DND-41 (cell line): Measurements from ENCODE around the gene NDUFS7.
A peak's percentile ranks its signal among the peaks of the same experiment; 100 is the strongest.

Experiments
- ATAC-seq: fragments of 200-7000 bp; cut with Tn5 transposase; 3 replicates; pipeline ENCODE4 v1.9.1; 2021; ENCODE audit warnings: low read depth; ENCODE audit not compliant: insufficient read depth
- DNase-seq: peaks from one replicate; pipeline ENCODE4 v3.0.0-alpha.2; 2020
- H2AFZ ChIP-seq: 2 replicates; pipeline ENCODE4 v1.6.0; 2012; ENCODE audit warnings: low read depth, low read length
- H3K27ac ChIP-seq: 2 replicates; pipeline ENCODE4 v1.5.1; 2012; ENCODE audit warnings: low read length, inconsistent platforms
- H3K27me3 ChIP-seq: fragments of 200-600 bp; sonication (generic); 2 replicates; pipeline ENCODE4 v1.6.0; 2012; ENCODE audit warnings: low read length, mild to moderate bottlenecking, inconsistent platforms; ENCODE audit not compliant: insufficient read depth, poor library complexity
- H3K36me3 ChIP-seq: 2 replicates; pipeline ENCODE4 v1.5.1; 2012; ENCODE audit warnings: low read length, inconsistent platforms; ENCODE audit not compliant: insufficient read depth
- H3K4me1 ChIP-seq: 2 replicates; pipeline ENCODE4 v1.5.1; 2012; ENCODE audit warnings: mild to moderate bottlenecking, low read length; ENCODE audit not compliant: insufficient read depth
- H3K4me2 ChIP-seq: 2 replicates; pipeline ENCODE4 v1.6.0; 2012; ENCODE audit warnings: mild to moderate bottlenecking, moderate library complexity, low read length, inconsistent platforms; ENCODE audit not compliant: insufficient read depth
- H3K4me3 ChIP-seq, 2 experiments: fragments of 200-600 bp in 1 of 2; shearing (Covaris generic) in 1 of 2; 2 replicates each; pipeline ENCODE4 v1.5.1; 2012 to 2016; ENCODE audit warnings: inconsistent platforms in 2 of 2, low read length in 2 of 2, mild to moderate bottlenecking in 2 of 2, low read depth in 1 of 2, moderate library complexity in 1 of 2
- H3K79me2 ChIP-seq: 2 replicates; pipeline ENCODE4 v1.6.0; 2012; ENCODE audit warnings: low read length, inconsistent platforms; ENCODE audit not compliant: insufficient read depth
- H3K9ac ChIP-seq: 2 replicates; pipeline ENCODE4 v1.6.0; 2012; ENCODE audit warnings: low read depth, mild to moderate bottlenecking, inconsistent platforms, low read length, moderate library complexity
- H3K9me3 ChIP-seq: 2 replicates; pipeline ENCODE4 v1.5.1; 2012; ENCODE audit warnings: low read length, moderate library complexity, mild to moderate bottlenecking, inconsistent platforms; ENCODE audit not compliant: insufficient read depth, severe bottlenecking
- H4K20me1 ChIP-seq: 2 replicates; pipeline ENCODE4 v1.6.0; 2012; ENCODE audit warnings: low read length; ENCODE audit not compliant: insufficient read depth
- CTCF ChIP-seq: IDR thresholded peaks from 2 replicates; pipeline ENCODE4 v1.5.1; 2012; ENCODE audit warnings: borderline replicate concordance, low read length, moderate library complexity, mild to moderate bottlenecking; ENCODE audit not compliant: poor library complexity, severe bottlenecking; ENCODE audit errors: extremely low read depth
- EZH2 ChIP-seq: IDR thresholded peaks from 3 replicates; pipeline ENCODE4 v1.6.1; 2012; ENCODE audit warnings: borderline replicate concordance, low read depth, mild to moderate bottlenecking, moderate library complexity, low read length, inconsistent platforms; ENCODE audit not compliant: severe bottlenecking

The NDUFS7 gene

GRCh38 chr19:1393841-1394240 lies 10.1 kb downstream of the NDUFS7 start:
- Histone ChIP-seq H4K20me1 (peaks cover 26% of the 10 kb centered on the region), H3K4me2 (no peak overlapping the region), H3K79me2 (peaks cover 6% of the 10 kb centered on the region; the same call in 1 of the 2 replicates), H3K4me1 (no peaks in the 10 kb centered on the region), H3K4me3 (no peak overlapping the region), H3K9ac (no peak overlapping the region), H3K36me3 (peaks cover 68% of the 10 kb centered on the region), H3K9me3 (no peaks in the 10 kb centered on the region), H3K27me3 (no peaks in the 10 kb centered on the region), H3K27ac (no peak overlapping the region), H2AFZ (no peak overlapping the region)
- ATAC-seq (no peak), DNase-seq (no peak)
- no peak for TF ChIP-seq CTCF
- no peak for TF ChIP-seq EZH2

GRCh38 chr19:1394252-1395193 lies 10.8 kb downstream of the NDUFS7 start:
- H4K20me1 ChIP-seq: peaks cover 22% of the 10 kb centered on the region
- H3K9me3 ChIP-seq: no peaks in the 10 kb centered on the region
- no peak overlapping the region for H2AFZ ChIP-seq
- H3K27me3 ChIP-seq: no peaks in the 10 kb centered on the region
- H3K36me3 ChIP-seq: peaks cover 68% of the 10 kb centered on the region
- 0 out of 3 replicates have a peak, but pooled peaks have one; percentile 9 for ATAC-seq
- TF ChIP-seq CTCF (no peak), EZH2 (no peak)
- H3K27ac ChIP-seq: no peak overlapping the region
- DNase-seq: no peak
- H3K4me3 ChIP-seq: no peak overlapping the region
- peaks cover 7% of the 10 kb centered on the region; the same call in 1 of the 2 replicates for H3K79me2 ChIP-seq
- H3K9ac ChIP-seq: no peak overlapping the region
- peaks cover 2% of the 10 kb centered on the region; the same call in 1 of the 2 replicates for H3K4me1 ChIP-seq
- H3K4me2 ChIP-seq: no peak overlapping the region

- Histone ChIP-seq H4K20me1 (peaks cover 25% of the 10 kb centered on the region), H2AFZ (no peak overlapping the region), H3K4me2 (no peak overlapping the region), H3K9me3 (no peaks in the 10 kb centered on the region), H3K27ac (no peak overlapping the region), H3K9ac (no peak overlapping the region), H3K27me3 (no peaks in the 10 kb centered on the region), H3K79me2 (peaks cover 16% of the 10 kb centered on the region), H3K36me3 (peaks cover 63% of the 10 kb centered on the region), H3K4me1 (peaks cover 11% of the 10 kb centered on the region), H3K4me3 (no peak overlapping the region)
- DNase-seq (no peak), ATAC-seq (peak; percentile 5; the same call in 1 of the 3 replicates)
- no peak for TF ChIP-seq EZH2
Observed at GRCh38 chr19:1395194-1396018, 11.7 kb downstream of the NDUFS7 start.
